ENCODE measurements around the gene SMC1B.
A peak's percentile ranks its signal among the peaks of the same experiment; 100 is the strongest.

SMC1B gene

DNA sequence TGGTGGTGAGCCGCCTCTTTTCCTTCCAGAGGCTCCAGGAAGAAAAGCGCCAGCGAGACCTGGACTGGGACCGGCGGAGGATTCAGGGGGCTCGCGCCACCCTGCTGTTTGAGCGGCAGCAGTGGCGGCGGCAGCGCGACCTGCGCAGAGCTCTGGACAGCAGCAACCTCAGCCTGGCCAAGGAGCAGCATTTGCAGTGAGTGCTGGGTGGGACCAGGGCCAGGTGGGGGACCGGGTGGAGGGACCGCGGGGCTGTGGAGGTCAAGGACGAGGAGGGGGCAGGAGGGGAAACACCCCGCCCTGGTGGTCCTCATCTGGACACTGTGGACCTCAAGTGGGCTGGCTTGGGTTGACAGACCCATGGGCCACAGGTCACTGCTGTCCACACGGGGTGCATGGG, 17.5 kb upstream of the SMC1B start:
- Mint-ChIP-seq H3K4me1 (peaks cover 9% of the 10 kb centered on the region), H3K4me3 (no peak overlapping the region), H3K27me3 (no peaks in the 10 kb centered on the region), H3K9me3 (peaks cover 0 to 11% of the 10 kb centered on the region in 2 donors), H3K27ac (no peak overlapping the region)
- DNase-seq (no peak), ATAC-seq (no peak)

DNA sequence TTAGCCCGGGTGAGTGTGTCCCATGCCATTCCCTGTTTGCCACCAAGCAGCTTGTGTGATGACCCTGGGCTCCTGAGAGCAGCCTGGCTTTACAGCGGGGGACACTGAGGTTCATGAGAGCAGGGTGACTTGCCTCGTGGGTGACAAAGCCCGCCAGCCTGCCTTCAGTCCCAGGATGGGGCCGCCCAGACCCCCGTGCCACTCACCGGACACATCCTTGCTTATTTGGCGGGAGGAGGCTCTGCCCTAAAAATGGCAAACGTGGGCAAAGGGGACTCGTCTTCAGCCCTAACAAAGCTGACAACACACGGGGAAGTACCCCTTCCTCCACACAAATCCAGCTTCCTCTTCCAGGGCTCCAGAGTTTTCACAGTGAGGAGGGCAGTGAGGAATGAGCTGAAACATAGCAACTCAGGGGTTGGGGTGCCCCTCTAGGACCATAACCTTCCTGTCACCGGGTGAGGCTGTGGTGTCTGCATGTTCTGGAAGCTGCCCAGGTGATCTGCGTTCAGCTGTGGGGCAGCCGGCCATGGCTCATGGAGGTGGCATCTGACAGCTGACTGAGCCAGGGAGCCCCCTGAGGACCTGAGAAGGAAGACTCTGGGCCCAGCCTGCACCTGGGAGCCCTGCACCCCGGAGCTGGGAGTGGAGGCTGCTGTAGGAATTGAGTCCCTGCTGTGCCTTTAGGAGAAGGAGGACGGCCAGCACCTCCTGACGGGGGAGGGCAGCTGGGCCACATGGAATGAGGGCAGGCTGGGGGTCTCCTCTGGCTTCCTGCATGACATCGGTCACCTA, 16.8 kb upstream of the SMC1B start:
- Mint-ChIP-seq H3K27me3 (no peaks in the 10 kb centered on the region), H3K4me3 (no peak overlapping the region), H3K9me3 (peaks cover 0 to 11% of the 10 kb centered on the region in 2 donors), H3K4me1 (peaks cover 2% of the 10 kb centered on the region), H3K27ac (no peak overlapping the region)
- ATAC-seq (no peak), DNase-seq (no peak)

DNA sequence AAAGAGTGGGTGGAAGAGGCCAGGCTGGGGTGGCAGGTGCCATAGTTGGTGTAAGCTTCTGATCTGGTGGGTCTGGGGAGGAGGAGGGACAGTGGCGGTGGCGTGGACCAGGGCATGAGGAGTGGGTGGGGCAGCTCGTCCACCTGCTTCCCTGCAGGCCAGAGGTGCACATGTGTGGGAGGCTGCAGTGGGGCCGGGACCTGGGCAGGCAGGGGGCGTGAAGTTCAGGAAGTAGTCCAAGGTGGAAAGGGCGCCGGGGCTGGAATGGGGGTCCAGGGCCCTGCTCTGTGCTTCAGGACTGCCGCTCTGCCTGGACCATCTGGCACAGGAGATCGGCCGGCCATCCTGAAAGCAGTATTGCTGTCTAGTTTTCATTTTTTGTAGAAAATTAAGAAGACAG, 16.0 kb upstream of the SMC1B start:
- H3K27ac Mint-ChIP-seq: no peak overlapping the region
- peaks cover 0 to 11% of the 10 kb centered on the region in 2 donors for H3K9me3 Mint-ChIP-seq
- DNase-seq (no peak), ATAC-seq (no peak)
- no peak overlapping the region for H3K4me3 Mint-ChIP-seq
- H3K4me1 Mint-ChIP-seq: no peaks in the 10 kb centered on the region
- no peaks in the 10 kb centered on the region for H3K27me3 Mint-ChIP-seq

DNA sequence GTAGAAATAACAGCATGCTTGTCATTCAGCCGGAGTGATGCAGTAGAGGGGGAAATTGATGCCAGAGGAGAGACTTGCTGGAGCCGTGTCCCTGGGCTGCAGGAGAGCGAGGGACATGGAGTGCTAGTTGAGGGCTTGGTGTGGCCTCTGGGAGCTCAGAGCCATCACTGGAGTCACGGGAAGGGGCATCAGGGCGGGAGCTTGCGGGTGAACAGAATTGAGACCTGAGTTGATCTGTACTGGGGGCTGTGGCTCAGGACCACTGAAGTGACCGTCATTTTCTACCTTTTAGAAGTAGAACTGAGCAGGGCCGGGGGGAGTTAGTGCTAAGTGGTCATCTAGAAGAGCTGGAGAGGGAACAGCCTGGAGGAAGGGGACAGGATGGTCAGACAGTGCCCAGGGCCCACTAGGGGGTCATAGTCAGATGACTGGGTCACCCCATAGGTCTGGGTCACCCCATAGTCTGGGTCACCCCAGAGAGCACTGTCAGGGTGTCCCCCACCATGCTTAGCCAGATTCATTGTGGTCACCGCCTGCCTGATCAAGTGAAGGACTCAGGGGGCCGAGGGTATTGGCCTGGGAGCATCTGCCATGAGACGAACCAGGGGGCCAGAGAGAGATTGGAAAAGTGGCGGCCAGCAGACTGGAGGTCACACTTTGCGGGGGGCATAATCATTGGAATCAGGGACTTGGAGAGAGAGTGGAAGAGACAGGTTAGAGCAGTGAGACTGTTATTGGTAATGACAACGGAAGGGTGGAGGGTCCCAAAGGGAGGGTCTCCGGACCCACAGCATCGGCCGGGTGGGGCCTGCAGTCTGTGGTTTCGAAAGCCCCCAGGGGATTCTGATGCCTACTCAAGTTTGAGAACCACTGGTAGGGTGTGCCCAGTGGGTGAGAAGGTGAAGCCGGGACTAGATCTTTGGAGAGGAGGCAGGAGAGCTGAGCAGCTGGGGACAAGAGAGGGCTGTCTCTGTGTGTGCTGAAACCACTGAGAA, 15.3 kb upstream of the SMC1B start:
- peaks cover 0 to 11% of the 10 kb centered on the region in 2 donors for H3K9me3 Mint-ChIP-seq
- no peak overlapping the region for H3K4me3 Mint-ChIP-seq
- no peaks in the 10 kb centered on the region for H3K27me3 Mint-ChIP-seq
- H3K4me1 Mint-ChIP-seq: no peaks in the 10 kb centered on the region
- ATAC-seq (no peak), DNase-seq (no peak)
- no peak overlapping the region for H3K27ac Mint-ChIP-seq

DNA sequence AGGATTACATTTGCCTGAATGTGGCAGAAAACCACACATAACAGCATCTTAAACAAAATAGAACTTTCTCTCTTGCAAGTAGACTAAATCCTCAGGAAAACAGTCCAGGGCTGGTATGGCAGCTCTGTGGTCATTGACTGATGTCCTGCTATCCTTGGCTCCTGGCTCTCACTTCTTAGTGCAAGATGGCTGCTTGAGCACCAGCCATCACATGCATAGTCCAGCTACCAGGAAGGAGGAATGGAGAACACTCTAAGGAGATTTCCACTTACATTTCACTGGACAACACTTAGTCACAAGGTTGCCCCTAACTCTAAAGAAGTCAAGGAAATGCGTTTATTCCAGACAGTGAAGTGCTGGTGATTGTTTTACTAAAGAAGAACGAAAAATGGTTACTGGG, 13.7 kb upstream of the SMC1B start:
- no peak overlapping the region for H3K4me3 Mint-ChIP-seq
- no peak overlapping the region for H3K27ac Mint-ChIP-seq
- ATAC-seq: no peak
- H3K27me3 Mint-ChIP-seq: no peaks in the 10 kb centered on the region
- peaks cover 0 to 11% of the 10 kb centered on the region in 2 donors for H3K9me3 Mint-ChIP-seq
- no peak for DNase-seq
- H3K4me1 Mint-ChIP-seq: no peaks in the 10 kb centered on the region

DNA sequence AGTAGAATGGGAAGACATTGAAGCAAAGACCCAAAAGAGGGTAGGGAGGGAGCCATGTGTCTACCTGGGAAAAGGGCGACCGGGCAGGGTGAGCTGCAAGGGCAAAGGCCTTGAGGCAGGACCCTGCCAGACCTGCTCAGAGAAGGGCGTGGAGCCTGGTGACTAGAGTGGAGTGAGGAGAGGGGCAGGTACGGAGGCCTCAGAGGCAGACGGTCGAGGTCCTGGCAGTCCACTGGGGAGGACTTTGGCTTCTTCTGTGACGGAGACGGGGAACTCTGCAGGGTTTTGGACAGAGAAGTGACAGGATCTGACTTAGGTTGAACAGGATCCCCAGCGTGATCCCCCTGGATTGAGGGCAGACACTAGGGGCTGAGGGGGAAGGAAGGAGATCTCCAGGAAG, 13.0 kb upstream of the SMC1B start:
- no peaks in the 10 kb centered on the region for H3K27me3 Mint-ChIP-seq
- no peak overlapping the region for H3K4me3 Mint-ChIP-seq
- H3K4me1 Mint-ChIP-seq: no peaks in the 10 kb centered on the region
- no peak overlapping the region for H3K27ac Mint-ChIP-seq
- DNase-seq (no peak), ATAC-seq (no peak)
- peaks cover 0 to 11% of the 10 kb centered on the region in 2 donors for H3K9me3 Mint-ChIP-seq

DNA sequence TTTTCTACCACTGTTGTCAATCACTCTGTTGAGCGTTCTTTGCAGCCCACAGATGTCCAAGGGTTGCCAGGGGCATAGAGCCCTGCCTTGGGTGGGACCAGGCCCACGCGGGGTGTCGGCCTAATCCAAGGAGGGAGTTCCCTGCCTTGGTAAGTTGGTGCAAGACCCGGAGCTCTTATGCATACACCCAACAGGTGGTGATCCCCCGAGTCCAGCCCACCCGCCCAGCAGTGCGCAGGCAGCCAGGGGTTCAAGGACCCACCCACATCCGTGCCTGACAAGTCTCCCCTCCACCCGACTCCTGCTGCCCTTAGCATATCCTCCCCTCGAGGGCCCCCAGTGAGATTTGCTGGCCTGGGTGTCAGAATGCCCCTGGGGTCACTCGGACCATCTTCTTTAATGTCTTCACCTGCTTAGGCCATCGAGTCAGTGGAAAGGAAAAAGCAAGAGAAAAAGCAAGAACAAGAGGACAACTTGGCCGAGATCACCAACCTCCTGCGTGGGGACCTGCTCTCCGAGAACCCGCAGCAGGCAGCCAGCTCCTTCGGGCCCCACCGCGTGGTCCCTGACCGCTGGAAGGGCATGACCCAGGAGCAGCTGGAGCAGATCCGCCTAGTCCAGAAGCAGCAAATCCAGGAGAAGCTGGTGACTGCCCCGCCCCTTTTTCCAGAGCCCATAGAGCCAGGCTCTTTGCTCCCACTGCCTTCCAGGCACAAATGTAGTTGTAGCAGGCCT, 12.3 kb upstream of the SMC1B start:
- DNase-seq (no peak), ATAC-seq (no peak)
- Mint-ChIP-seq H3K27me3 (no peaks in the 10 kb centered on the region), H3K4me3 (no peak overlapping the region), H3K4me1 (no peaks in the 10 kb centered on the region), H3K9me3 (peaks cover 0 to 11% of the 10 kb centered on the region in 2 donors), H3K27ac (no peak overlapping the region)

DNA sequence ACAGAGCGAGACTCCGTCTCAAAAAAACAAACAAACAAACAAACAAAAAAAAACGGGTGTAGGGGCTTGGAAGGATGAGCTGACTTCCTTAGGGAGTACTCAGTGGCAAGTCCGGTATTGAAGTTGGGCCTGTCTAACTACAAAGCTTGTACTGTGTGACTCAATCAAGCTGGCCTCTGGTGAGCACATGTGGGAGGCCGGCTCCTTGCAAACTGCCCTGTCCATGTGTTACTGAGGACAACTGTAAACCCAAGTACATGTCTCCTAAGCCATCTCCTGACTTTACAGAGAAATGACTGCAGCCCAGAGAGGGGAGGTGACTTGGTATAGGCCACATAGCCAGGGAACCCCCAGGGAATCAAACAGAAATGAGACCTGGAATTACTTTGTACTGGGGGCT, 11.7 kb upstream of the SMC1B start:
- Mint-ChIP-seq H3K27ac (no peak overlapping the region), H3K4me3 (no peak overlapping the region), H3K4me1 (no peaks in the 10 kb centered on the region), H3K9me3 (peaks cover 0 to 11% of the 10 kb centered on the region in 2 donors), H3K27me3 (no peaks in the 10 kb centered on the region)
- DNase-seq (no peak), ATAC-seq (no peak)

DNA sequence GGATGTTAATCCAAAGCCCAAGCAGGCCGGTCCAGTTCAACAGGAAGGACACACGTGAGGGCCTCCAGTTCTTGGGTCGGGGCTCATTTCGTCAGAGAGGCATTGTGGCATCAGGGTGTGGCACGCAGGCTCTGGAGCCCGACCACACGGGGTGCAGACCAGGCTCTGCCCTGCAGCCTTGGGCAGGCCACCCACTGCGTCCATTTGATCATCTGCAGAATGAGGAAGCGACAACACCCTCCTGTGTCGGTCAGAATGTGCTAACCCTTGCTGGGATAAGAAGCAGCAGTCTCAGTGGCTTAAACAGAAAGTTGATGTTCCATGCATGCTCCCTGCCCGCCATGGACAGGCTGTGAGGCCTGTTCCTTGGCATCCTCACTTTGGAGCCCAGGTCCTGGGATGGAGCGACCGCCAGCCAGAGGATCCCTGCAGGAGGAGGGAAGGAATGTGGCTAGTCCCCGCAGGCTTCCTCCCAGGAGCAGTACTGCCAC, 10.9 kb upstream of the SMC1B start:
- Mint-ChIP-seq H3K27ac (no peak overlapping the region), H3K27me3 (no peaks in the 10 kb centered on the region), H3K4me3 (no peak overlapping the region), H3K9me3 (peaks cover 0 to 11% of the 10 kb centered on the region in 2 donors), H3K4me1 (no peaks in the 10 kb centered on the region)
- DNase-seq (no peak), ATAC-seq (no peak)

DNA sequence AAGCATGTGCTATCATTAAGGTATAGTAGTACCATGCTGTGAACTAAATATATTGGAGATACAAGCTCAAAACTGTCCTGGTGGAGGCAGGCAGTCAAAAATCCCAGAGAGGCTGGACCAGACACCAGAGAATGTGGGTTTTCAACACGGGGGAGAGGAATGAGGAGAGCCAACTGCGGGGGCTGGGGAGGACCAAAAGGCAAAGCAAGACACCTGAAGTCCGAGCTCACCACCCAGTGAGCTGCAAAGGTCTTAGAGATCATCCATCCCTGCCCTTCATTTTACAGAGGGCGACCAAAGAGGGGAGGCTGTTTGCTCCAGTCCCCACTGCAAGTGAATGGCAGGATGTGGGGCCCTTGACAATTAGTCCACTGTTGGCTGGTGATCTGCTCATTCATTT, 10.1 kb upstream of the SMC1B start:
- ATAC-seq: no peak

DNA sequence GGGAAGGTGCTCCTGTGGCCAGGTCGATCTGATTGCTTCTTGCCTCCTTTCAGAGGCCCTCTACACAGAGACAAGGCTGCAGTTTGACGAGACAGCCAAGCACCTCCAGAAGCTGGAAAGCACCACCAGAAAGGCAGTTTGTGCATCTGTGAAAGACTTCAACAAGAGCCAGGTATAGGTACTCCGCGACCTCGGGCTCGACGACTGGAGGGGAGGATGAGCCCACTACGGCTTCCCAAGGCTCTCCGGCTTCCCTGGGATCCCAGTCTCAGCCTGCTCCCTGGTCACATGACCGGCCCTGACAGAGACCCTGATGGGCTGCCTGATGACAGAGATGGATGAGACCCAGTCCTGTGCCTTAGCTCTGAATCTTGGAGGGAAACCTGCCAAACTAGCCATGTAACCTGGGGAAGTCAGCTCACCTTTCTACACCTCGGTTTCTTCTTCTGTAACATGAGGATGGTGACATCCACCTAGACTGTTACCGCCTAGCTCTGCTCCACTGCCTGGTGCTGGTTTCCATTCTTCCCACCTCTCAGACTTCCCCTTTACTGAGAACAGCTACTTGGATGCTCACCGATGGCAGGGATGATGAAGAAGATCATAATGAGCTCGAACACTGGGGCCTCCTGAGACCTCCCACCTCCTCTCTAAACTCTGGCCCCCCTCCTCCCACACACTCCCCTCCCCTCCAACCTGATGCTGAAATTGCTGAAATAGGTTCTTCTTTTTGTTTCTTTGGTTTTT, 9.0 kb upstream of the SMC1B start:
- Mint-ChIP-seq H3K9me3 (peaks cover 0 to 11% of the 10 kb centered on the region in 2 donors), H3K4me1 (no peaks in the 10 kb centered on the region), H3K27me3 (no peaks in the 10 kb centered on the region), H3K27ac (no peak overlapping the region), H3K4me3 (no peak overlapping the region)
- DNase-seq (no peak), ATAC-seq (no peak)

More for the DNA sequence above, 10.1 kb upstream of the SMC1B start:
- H3K27ac Mint-ChIP-seq: no peak overlapping the region
- H3K4me1 Mint-ChIP-seq: no peaks in the 10 kb centered on the region
- no peaks in the 10 kb centered on the region for H3K27me3 Mint-ChIP-seq
- H3K4me3 Mint-ChIP-seq: no peak overlapping the region
- no peak for DNase-seq
- peaks cover 0 to 11% of the 10 kb centered on the region in 2 donors for H3K9me3 Mint-ChIP-seq

DNA sequence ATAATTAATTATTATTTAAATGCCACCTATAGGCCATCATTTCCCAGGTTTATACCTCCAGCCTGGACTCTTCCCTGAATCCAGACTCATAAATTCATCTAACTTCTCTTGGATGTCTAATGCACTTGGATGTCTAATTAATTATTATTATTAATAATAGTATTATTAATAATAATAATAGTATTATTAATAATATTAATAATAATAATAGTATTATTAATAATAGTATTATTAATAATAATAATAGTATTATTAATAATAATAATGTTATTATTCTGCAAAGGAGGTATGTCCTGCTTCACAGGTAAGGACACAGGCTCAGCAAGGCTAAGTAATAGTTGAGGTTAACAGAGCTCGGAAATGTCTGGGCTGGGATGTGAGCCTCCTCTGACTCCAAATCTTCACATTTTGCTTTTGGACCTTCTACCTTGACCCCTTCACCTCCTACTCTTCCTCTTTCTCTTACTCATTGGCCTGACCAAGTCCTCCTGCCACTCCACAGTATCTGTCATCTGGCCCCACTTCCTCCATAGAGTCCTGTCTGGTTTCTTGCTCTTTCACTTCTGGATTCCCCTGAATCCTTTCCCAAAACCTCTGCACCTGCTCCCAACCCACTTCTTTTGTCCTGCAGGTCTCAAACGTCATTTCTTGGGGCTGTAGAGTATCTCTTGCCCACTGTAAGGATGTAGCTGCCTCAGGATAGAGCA, 8.1 kb upstream of the SMC1B start:
- Mint-ChIP-seq H3K9me3 (peaks cover 0 to 6% of the 10 kb centered on the region in 2 donors), H3K4me1 (no peaks in the 10 kb centered on the region), H3K27me3 (no peaks in the 10 kb centered on the region), H3K27ac (no peak overlapping the region), H3K4me3 (no peak overlapping the region)
- ATAC-seq: no peak
- DNase-seq: no peak

DNA sequence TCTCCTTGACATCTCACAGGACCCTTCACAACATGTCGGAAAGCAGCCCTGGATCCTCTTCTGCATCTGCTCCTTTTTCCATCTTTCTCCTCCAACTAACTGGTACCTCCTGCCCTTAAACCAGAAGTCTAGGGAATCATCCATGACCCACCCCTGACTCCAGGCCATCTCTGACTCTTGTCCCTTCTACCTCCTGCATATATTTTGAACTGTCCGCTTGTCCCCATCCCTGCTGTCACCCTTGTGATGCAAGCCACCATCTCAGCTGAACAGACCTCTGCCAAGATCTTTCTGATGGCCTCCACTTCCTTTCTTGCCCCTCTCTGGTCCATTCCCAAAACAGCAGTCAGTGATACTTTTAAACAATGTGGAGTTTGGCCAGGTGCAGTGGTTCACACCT, 7.1 kb upstream of the SMC1B start:
- no peaks in the 10 kb centered on the region for H3K9me3 Mint-ChIP-seq
- no peak overlapping the region for H3K27ac Mint-ChIP-seq
- DNase-seq (no peak), ATAC-seq (peak; percentile 31)
- H3K27me3 Mint-ChIP-seq: no peaks in the 10 kb centered on the region
- no peaks in the 10 kb centered on the region for H3K4me1 Mint-ChIP-seq
- H3K4me3 Mint-ChIP-seq: no peak overlapping the region

DNA sequence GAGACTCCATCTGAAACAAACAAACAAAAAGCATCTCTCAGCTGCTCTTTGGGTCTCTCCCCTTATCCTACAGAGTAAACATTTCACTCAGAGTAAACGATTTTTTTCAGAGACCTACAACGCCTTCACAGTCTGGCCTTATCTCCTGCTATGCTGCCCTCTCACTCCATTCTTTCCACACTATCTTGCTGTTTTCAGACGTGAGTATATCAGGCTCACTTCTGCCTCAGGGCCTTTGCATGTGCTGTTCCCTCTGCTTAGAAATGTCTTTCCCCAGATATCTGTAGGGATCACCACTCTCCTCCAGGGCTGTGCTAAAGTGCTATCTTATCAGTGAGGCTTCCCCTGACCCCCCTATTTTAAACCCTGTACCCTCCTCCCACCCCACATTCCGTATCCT, 6.6 kb upstream of the SMC1B start:
- Mint-ChIP-seq H3K4me3 (no peak overlapping the region), H3K27ac (no peak overlapping the region), H3K27me3 (no peaks in the 10 kb centered on the region), H3K9me3 (no peaks in the 10 kb centered on the region), H3K4me1 (no peaks in the 10 kb centered on the region)
- DNase-seq (no peak), ATAC-seq (peak; percentile 20)

Data from stimulated activated naive CD8-positive, alpha-beta T cell treated with anti-CD3 and anti-CD28 coated beads, Interleukin-15, amount 100 ng/mL, for 72 hours (primary cell).